Activated CD4-positive, CD25-positive, alpha-beta regulatory T cell (primary cell): ENCODE data around the gene DHRS3.

Experiments
- DNase-seq, 4 experiments: peaks; one replicate each; lab custom pipeline; 2025; lab: John Stamatoyannopoulos, UW

DHRS3 gene

DNA sequence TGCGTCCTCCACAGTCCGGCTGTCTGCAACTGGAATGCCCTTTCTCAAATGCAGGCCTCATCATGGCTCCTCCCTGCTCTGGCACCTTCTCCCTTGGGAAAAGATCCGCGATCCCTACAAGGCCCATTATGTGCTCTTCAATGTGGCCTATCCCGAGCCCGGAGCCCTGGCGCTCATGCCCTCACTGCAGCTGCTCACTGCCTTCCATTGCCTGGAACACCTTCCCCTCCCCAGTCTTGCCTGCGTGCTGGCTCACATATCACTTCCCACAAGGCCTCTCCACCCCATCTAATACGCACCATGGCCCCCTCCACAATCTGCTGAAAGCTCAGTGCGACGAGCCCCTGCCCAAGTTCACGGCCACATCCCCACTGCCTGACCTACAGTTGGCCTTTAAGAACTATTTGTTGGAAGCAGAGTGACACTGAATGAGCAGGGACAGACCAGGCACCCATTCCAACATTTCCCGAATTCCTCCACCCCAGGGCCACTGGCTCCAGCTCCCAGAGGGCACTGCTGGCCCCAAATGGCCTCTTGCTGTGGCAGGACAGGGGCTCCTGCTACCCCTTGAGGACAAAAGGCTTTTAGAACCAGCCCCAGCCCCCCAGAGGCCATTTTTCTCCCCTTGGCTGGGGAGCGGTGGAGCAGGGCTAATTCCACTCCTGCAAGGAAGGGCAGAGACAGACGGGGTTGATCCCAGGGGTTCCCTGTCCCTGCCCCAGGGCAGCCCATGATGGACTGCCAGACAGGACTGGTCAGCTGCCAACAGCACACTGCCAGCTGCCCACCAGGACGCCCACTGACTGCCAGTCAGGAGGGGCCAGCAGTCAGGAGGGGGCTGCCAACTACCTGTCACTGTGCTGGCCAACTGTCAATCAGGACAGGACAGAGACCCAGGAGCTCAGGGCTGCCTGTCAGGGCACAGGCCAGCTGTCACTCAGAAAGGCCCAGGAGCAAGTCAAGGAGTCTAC lies 64.8 kb downstream of the DHRS3 start:
- no peak for DNase-seq

DNA sequence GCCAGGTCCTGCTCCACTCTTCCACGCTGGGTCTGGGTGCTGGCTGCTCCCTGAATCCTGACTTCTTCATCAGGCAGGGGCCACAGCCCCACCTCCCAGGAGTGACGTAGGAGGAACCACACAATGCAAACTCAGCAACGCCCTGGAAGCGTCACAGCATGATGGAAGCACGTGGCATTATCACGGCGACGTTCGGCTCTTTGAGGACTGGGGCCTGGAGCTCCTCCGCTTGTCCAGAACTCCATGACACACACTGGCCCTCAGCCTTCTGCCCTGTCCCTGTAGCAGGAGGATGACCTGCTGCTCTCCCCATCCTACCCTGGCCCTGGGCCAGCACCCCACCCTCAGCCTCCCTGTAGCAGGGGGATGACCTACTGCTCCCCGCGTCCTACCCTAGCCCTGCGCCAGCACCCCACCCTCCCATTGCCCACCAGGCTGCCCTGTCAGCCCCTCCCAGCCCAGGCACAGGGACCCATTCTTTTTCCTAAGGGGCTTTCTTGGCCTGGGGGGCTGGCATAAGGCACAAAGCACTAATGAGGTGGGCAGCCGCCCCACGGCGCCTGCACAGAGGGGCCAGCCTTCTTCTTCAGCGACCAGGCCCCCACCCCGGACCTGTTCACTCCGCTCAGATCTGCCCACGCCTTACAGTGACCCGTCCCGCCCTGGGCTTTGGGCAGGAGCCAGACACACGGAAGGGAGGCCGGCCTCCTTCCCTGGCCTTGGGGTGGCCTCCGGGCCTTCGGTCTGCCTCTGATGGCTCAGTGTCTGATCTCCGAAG lies 65.7 kb downstream of the DHRS3 start:
- DNase-seq = no peak

DNA sequence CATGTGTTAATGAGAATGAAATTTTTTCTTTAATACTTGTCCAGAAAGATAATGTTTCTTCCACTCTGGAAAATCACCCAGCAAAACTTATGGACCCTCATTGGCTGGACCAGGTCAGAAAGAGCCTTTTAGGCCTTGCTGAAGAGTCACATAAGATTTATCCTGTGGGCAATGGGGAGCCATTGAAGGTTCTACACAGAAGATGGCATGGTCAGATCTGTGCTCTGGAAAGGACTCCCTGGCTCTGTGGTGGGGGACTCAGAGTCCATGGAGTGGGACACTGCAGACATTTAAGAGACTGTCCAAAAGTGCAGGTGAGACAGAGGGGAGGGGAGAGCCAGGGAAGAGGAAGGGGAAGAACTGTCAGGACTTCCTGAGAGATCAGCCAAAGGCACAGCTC lies 66.4 kb downstream of the DHRS3 start:
- no peak for DNase-seq

DNA sequence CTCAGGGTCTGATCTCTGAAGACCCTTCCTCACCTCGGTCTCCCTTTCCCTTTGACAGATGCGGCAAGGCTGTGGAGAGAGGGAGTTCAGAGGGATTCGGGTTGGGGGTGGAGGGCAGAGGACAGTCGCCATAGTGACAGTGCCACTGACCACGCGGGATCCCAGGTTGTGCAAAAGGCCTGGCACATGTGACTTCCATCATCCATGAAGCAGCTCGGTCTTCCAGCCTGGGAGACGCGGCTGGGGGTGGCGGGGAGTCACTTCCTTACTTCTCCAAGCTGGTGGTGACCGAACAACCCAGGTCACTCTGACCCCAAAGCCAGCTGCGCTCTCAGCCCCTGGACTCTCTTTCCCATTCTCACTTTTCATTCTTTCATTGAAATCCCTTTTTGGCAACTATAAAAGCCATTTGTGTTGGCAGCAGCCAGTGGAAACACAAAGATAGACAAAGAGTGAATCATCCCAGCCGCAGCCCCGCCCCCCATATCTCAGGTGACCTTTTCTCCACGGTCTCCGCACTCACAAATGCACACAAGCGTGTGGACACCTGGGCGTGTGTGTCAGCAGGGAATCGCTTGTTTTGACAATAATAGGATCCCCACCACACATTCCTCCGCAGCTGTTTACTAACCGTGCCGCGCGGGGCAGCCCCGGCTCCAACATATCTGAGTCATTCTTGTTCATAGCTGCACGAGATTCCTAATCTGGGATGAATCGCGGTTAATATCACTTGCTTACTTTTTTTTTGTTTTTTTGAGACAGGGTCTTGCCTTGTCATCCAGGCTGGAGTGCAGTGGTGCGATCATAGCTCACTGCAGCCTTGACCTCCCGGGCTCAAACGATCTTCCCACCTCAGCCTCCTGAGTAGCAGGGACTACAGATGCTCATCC lies 68.3 kb downstream of the DHRS3 start:
- peak in 1 of 4 experiments; percentile 11 for DNase-seq

DNA sequence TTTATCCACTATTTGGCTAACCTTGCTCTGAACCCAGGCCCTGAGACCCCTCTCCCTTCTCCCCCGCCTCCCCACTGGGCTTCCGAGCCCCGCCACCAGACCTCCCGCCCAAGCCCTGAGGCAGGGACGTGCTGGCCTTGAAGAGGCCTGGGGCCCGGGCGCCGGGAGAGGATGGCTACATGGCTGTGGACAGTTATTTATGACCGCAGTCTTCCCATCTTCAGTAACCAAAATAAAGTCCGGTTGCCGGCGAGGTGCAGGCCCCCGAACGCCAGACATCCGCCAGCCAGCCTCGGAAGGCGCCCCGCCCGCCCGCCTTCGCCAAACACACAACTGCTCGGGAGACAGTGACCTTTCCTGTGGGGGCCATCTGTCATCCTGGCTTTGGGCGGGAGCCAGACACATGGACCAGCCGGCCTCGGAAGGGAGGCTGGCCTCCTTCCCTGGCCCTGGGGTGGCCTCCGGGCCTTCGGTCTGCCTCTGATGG lies 69.0 kb downstream of the DHRS3 start:
- no peak for DNase-seq

DNA sequence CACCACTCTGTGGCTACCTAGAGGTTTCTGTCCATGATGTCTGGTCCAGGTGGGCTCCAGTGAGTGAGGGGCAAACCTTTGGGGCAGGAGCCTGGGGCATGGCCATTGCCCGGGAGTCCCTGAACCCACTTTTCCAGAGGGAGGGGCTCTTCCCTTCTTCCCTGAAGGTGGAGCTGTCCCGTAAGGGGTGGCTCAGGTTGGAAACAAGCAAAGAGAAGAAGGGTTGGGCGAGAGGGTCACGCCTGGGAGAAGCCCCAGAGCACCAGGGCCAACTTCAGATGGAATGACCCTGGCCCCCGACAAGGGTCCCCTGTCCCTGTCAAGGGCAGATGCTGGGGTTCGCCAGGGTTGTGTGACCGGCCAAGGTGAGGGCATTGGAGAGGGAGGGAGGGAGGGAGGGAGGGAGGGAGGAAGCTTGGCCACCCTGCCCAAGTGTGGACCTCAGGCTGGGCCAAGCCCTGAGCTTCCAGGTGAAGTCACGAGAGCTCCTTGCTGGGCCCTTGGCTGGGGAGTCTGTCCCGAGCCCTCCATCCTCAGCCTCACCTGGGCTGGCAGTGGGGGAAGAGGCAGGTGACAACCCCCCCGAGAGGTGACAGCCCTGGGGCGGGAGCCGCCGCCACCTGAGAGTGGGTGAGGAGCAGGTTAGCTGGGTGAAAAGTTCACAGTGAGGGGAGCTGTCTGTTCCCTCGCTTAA lies 69.6 kb downstream of the DHRS3 start:
- no peak for DNase-seq

DNA sequence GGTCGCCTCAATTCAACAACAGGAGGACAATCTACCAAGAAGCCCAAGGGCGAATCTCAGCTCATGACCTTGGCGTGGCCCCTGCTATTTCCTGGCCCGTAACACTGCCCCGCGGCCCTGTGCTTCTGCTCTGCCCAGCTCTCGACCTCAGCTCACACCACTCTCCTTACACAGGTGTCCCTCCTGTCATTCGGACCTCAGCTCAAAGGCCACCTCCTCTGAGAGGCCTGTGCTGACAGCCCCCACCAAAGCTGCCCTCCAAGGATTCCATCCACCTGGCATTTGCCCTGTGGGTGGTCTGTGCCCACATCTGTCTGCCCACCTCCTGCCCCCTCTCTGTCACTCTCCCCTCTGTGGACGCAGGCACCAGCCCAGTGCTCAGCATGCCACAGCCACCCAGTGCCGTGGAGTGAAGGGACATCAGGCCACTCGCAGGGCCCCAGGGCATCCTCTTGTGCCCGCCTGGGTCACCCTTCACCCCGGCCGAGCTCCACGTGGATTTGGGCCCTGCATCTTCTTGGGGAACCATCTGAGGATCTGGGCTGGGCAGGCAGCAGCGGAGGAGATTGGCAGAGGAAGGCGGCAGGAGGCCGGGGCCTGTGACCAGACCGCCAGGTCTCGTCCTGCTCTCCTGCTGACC lies 70.3 kb downstream of the DHRS3 start:
- no peak for DNase-seq

DNA sequence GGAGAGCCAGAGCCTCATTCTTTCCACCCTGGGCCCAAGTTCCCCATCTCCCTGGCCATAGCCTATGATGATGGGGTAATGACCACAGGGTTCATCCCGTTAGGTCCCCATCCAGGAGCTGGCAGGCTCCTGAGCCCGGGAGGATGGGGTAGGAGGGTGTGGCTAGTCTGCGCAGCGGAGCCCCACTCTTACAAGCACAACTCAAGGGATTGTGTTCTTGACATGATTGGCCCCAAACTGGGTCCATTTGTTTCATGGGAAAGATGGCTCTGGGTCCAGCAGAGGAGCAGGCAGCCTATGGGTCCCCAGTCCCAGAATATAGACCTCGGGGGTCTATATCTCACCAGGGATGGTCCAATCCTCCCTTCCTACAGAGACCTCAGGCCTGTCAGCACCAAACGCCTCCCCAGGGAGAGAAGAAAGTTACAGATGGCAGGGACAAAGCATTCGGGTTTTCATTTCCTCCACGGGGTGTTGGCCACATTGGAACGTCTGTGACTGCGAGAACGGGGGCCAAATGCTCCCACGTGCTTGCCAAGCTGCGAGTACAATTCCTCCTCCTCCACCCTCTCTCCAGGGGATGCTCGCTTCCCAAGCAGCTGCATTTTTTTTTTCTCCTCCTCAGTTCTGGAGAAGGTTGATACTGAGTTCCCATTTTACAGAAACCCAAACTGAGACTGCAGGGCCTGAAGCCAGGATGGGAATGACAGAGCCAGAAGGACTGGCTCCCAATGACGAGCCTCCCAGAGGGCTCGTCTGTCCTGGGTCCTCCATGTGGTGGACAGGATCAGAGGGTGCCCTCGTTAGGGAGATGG lies 71.0 kb downstream of the DHRS3 start:
- DNase-seq = no peak

DNA sequence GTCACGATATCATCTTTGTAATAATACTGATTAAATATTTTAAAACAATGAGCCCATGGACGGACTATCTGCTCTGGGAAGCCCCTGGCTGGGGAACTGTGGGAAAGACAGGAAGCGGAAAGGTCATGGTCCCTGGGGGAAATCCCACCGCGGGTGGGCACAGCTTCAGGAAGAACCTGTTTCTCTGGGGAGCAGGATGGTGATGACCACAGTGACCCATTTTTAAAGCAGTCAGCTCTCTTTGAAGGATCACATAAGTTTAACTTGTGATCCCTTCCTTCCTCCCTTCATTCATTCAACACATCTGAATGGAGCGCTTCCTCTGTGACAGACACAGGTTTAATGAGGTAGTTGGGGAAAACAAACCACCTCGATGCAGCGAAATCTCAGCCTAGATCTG lies 73.0 kb downstream of the DHRS3 start:
- no peak for DNase-seq

DNA sequence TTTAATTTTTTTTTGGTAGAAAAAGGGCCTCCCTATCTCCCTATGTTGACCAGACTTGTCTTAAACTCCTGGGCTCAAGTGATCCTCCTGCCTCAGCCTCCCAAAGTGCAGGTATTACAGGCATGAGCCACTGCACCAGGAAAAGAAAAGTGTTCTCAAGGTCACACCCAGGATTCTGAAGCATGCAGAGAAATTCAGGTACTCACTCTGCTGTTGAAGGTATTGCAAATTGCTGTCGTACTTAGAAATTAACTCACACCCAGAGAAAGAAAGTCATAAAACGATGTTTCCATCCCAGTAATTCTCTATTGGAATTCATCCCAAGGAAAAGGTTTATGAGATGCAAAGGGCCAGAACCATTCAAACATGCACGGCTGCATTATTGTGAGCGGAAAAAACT lies 73.7 kb downstream of the DHRS3 start:
- no peak for DNase-seq

DNA sequence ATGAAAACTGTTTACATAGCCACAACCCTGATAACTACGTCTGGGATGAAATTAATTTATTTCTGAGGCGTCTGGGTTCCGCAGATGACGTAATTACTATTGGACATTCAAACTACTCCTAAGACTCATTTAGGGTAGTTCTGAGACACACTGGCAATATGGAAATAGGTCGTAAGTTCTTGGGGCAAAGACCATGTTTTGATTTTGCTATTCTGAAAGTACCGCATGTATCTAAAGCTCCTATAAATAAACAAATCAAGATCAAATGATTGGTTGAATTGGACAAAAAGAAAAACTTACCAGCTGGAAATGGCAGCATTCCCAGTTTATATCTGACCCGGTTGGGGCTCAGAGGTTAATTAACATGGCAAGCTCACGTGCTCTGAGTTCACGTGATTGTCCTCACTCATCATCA lies 74.3 kb downstream of the DHRS3 start:
- DNase-seq = no peak

DNA sequence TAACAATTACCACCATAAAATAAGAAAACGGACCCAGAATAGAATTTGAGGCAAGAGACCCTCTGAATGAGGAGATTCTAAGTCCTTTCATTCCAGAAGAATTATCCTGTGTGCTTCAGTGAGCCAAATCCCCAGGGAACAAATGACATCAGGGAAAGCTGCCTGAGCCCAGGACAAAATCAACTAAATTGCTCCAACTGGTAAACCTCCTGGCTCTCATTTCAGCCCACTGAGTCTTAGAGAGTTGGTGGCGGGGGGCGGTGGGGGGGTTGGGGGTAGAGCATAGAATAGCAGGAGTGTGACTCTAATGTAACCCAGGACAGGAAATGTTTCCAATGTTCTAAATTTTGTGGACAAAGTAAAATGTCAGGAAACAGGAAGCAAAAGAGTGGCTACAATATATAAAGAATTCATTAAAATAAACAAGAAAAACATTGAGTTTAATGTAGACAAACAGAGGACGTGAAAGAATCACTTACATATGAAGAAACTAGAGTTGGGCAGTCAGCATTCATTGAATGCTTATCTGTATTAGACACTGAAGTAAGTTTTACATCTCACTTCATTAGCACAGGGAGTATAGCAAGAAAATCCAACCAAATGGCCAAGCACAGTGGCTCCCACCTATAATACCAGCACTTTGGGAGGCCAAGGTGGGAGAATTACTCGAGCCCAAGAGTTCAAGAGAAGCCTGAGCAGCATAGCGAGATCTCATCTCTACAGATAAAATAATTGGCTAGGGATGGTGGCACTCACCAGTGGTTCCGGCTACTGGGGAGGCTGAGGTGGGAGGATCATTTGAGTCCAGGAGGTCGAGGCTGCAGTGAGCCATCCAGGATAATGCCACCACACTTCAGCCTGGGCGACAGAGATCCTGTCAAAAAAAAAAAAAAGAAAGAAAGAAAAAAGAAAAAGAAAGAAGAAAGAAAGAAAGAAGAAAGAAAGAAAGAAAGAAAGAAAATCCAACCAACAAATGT lies 75.1 kb downstream of the DHRS3 start:
- DNase-seq = no peak

DNA sequence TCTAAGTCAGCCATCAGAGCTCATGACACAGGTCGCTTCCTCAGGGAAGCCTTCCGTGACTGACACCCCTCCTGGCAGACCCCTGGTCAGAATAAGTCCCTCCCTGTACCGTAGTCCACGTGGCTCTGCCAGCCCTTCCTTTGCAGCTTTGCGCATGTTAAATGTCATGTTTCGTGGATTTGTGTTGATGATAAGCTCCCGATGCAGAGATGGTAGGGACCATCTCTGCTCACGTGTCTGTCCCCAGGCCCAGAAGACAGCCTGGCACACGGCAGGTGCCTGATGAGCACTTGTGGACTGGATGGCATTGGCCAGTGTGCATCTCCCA lies 75.9 kb downstream of the DHRS3 start:
- DNase-seq = no peak

DNA sequence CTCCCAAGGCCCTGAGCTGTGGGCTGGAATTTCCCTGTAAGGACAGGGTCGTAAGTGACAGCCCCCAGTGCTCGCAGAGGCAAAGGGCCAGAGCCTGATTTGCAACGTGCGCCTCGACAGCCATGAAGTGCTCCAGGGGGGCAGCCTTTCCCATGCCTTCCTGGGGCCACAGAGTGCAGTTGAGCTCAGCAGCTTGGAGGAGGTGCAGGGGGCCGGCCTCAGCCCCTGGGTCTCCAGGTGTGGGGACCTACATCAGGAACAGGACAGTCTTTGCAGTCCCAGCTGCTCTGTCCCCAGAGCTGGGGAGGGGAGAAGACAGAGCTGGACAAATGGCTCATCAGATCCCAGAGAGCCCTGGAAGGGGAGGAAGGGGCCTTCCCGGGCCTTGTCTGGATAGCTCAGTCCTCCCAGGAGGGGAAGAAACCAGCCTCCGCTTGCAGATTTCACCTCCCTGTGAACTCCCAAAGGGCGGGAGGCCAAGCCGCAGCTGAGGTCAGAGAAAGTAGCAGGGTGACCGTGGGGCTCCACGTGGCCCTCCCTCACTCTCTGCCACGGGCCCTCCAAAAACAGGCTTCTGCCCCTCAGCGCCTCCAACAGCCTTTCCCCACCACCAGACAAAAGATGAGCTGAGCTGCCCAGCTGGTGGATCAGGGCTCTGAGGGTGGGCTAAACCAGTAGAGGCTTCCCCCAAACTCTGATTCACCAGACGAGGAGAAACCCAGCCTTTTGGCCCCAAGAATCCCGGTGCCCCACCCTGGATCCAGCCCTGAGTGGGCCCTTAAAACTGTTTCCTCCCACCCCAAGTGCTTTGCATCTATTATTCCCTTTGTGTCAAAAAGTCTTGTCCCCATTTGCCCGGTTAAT lies 76.5 kb downstream of the DHRS3 start:
- DNase-seq = no peak

DNA sequence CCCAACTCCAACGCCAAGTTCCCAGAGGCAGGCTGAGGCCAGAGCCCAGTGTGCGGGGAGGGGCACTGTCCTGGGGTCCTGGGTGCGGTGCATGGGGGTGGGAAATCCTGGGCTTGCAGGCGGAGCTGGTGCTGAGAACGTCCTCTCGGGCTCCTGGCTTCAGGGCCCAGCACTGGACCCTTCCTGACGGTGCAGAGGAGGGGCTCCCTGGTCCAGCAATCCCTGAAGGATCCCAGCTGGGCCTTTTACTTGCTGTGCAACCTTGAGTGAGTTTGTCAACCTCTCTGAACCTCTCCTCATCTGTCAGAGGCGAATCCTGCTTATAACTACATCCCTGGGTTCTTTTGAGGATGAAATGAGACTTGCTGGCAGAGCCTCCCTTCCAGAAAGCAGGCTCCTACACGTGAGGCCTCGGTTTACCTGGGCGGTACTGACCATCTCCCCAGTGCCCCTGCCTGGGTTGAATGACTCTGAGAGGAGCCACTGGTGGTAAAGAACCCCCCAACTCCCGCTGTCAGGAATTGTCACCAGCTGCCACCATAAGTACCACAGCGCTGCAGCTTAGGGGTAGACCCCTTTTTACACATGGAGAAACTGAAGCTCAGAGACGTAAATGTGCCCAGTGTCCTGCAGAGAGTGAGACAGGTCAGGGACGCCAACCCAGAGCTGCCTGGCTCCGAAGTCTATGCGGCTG lies 77.3 kb downstream of the DHRS3 start:
- DNase-seq = no peak

DNA sequence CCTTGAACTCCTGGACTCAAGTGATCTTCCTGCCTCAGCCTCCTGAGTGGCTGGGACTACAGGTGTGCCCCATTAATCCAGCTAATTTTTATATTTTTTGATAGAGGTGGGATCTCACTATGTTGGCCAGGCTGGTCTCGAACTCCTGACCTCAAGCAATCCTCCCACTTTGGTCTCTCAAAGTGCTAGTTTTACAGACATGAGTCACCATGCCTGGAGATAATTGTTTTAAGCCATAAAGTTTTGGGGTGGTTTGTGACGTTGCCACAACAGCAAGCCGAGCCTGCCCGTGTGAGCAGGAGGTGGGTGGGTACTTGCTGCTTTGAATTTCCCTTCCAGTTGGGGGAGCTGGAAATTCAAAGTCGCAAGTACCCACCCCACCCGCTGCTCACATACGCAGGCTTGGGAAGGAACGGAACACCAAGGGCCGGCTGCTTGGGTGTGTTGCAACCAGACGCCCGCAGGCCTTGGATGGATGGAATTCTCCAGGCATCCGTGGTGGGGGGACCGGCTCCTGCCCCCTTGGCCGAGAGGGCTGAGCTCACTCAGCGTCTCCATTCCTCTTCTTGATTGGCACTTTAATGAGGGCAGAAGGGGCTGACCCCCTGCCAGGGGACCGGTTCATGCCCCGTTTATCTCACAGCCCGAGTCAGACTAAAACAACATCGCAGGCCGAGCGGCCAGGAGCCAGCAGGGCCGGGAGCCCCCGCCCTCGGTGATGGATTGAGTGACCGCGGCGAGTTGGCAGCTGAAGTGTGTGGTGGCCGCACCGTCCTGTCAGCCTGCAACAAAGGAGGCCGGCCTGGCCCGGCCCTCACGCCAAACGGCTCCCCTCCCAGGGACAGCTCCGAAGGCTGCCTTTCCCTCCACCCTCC lies 78.1 kb downstream of the DHRS3 start:
- DNase-seq = no peak
